Measurements from ENCODE around the gene CRBN. TPM values are rescaled to one million over a fixed set of nuclear protein-coding genes. Genes with fewer than 3 reads are reported as not detected.

The CRBN gene
- 18.6 and 37.0 TPM in 2 replicates for total RNA-seq

DNA sequence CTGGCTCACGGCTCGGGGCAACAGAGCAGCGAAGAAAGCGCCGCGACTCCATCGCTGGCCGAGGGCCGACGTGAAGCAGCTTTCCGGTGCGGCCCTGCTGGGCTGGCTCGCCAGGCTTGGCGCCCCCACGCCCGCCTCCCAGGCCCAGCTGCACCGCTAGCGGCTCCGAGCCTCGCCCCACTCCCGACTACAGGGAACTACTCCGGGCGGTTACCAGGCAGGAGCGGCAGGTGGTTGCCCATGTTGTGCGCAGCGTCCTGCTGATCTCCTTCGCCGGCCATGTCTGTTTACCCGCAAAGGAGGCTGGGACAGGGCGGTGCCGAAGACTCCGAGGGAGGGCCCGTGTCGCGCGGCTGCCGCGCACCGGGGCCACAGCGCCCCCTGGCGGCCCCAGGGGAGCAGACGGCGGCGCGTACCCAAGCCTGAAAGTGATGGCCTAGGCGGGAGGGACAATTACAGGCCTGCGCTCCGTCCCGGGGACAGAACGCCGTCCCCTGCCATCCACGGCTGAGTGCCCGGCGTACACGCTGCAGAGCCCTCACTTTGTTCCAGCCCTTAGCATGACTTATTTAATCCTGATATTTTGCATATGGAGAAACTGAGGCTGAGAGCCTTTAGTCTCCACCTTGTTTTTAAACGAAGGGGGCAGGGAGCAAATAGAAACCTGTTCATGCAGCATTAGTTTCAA lies at the start of gene CRBN:
Gene CRBN (minus strand): TSS at position 285 of the 688 bp plus-strand sequence. CDS start 4 bp downstream, at position 281.

DNA sequence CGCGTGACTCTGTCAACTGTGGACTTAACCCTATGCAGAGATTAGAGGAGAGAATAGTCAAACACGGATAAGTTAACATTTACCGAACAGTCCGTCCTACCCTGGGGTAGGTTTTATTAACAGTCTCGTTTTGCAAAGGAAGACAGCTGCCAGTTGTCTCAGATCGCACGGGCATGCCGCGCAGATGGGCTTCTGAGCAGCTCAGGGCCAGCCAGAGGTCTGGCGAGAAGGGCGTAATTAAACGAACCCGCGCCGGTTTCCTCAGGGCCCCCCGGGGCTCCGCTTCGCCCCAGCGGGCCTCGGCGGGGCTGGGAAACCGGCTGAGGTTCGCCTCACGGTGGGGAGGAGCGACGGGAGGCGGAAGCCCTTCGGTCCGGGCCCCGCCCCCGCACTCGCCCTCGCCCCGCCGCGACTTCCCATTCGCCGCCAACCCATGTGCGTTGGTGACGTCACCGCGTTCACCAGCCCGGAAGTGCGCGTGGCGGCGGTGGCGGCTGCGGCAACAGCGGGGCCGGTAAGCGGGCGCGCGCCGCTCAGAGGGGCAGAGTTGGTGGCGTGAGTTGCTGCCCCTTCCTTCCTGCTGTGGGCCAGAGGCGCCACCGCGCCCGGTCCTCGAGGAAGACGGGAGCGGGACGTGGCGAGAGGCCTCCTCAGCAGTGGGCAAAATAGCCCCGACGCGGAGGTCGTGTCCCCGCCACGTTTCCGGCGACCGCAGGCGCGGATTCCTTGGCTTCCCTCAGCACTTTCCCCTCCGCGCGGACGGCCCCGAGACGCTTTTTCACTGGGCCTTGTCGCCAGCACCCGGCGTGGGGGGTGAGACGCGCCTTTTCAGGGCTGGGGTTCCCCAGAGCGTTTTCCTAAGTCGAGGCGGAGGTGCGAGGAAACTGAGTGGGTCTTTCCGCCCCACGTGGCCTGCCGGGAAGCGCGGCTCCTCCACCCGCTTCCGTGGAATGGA lies 52.7 kb downstream of the CRBN start, which contains the start of gene TRNT1:
Gene TRNT1 (plus strand): TSS at position 464 of the 955 bp plus-strand sequence. CDS start 2,101 bp downstream, outside the sequence.

DNA sequence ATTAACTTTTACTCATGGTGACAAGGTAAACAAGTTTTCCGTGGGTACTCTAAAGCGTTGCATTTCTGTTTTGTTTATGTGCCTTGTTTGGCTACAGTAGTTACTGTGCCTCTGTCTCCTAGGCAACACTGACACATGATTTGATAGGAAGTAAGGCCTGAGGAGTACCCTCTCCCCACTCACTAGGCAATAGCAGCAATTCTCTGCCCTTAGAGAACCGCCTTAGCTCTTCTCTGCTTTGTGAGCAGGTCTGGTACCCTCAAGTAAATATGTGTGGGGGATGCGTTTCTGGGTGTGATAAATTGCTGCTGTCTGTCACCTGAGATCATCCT lies 69.2 kb downstream of the CRBN start, which contains the start of gene IL5RA:
Gene IL5RA (minus strand): TSS at position 76 of the 332 bp plus-strand sequence. CDS start 5,390 bp downstream, outside the sequence.

Other genes with a start within 250 kb of the CRBN start
- gene IL5RA, start 69.3 kb downstream of the CRBN start, total RNA-seq, result not detected in 2 replicates
- 10.0 and 13.2 TPM in 2 replicates for gene TRNT1, start 52.8 kb downstream of the CRBN start, total RNA-seq